H9 (cell line): ENCODE data around the gene KLHDC7B. TPM values are rescaled to one million over a fixed set of nuclear protein-coding genes. Genes with fewer than 3 reads are reported as not detected.
A peak's percentile ranks its signal among the peaks of the same experiment; 100 is the strongest.

ENCODE experiments used
- DNase-seq: peaks from one replicate; pipeline ENCODE4 v3.0.0-alpha.2; 2017
- H2AFZ ChIP-seq: one replicate; pipeline ENCODE4 v1.6.1; 2013; ENCODE audit warnings: mild to moderate bottlenecking, low read length, control low read depth, moderate library complexity
- H2AK5ac ChIP-seq: 2 replicates; pipeline ENCODE4 v1.6.1; 2013; ENCODE audit warnings: low read length, control low read depth, mixed read lengths; ENCODE audit not compliant: insufficient read length
- H2BK120ac ChIP-seq: one replicate; pipeline ENCODE4 v1.6.1; 2013; ENCODE audit warnings: low read depth, mild to moderate bottlenecking, low read length, control low read depth, inconsistent platforms; ENCODE audit not compliant: poor library complexity, severe bottlenecking
- H2BK12ac ChIP-seq: 2 replicates; pipeline ENCODE4 v1.6.1; 2013; ENCODE audit warnings: low read length, control low read depth, mixed read lengths, low read depth; ENCODE audit not compliant: insufficient read length
- H2BK15ac ChIP-seq: 2 replicates; pipeline ENCODE4 v1.6.1; 2013; ENCODE audit warnings: low read depth, low read length, control low read depth
- H2BK20ac ChIP-seq: one replicate; pipeline ENCODE4 v1.6.1; 2013; ENCODE audit warnings: low read depth, mild to moderate bottlenecking, low read length, control low read depth, inconsistent platforms; ENCODE audit not compliant: poor library complexity, severe bottlenecking
- H2BK5ac ChIP-seq: 2 replicates; pipeline ENCODE4 v1.6.1; 2013; ENCODE audit warnings: low read length, control low read depth, mixed read lengths; ENCODE audit not compliant: insufficient read length
- H3K14ac ChIP-seq: 2 replicates; pipeline ENCODE4 v1.6.1; 2013; ENCODE audit warnings: low read length, control low read depth; ENCODE audit not compliant: insufficient read depth
- H3K18ac ChIP-seq: 2 replicates; pipeline ENCODE4 v1.6.1; 2013; ENCODE audit warnings: low read depth, mild to moderate bottlenecking, mixed read lengths, low read length, control low read depth; ENCODE audit not compliant: insufficient read length
- H3K23ac ChIP-seq: 2 replicates; pipeline ENCODE4 v1.6.1; 2013; ENCODE audit warnings: low read length, control low read depth, mixed read lengths, low read depth; ENCODE audit not compliant: insufficient read length
- H3K23me2 ChIP-seq: 2 replicates; pipeline ENCODE4 v1.6.1; 2013; ENCODE audit warnings: low read depth, mild to moderate bottlenecking, mixed read lengths, low read length, control low read depth; ENCODE audit not compliant: insufficient read length, poor library complexity, severe bottlenecking
- H3K27ac ChIP-seq: 2 replicates; pipeline ENCODE4 v1.5.1; 2013; ENCODE audit warnings: low read length, control low read depth, mixed read lengths, low read depth; ENCODE audit not compliant: insufficient read length
- H3K27me3 ChIP-seq: 2 replicates; pipeline ENCODE4 v1.6.1; 2013; ENCODE audit warnings: low read length, control low read depth, inconsistent platforms; ENCODE audit not compliant: insufficient read depth
- H3K4ac ChIP-seq: 2 replicates; pipeline ENCODE4 v1.6.1; 2013; ENCODE audit warnings: low read depth, mild to moderate bottlenecking, control low read depth, inconsistent platforms, low read length, moderate library complexity
- H3K4me1 ChIP-seq: 2 replicates; pipeline ENCODE4 v1.6.1; 2013; ENCODE audit warnings: low read length, control low read depth, inconsistent platforms; ENCODE audit not compliant: insufficient read depth
- H3K4me2 ChIP-seq: 2 replicates; pipeline ENCODE4 v1.6.1; 2013; ENCODE audit warnings: low read length, control low read depth, mixed read lengths; ENCODE audit not compliant: insufficient read length, insufficient read depth
- H3K56ac ChIP-seq: 2 replicates; pipeline ENCODE4 v1.6.1; 2013; ENCODE audit warnings: low read depth, mild to moderate bottlenecking, mixed read lengths, low read length, control low read depth; ENCODE audit not compliant: insufficient read length
- H3K79me1 ChIP-seq: 2 replicates; pipeline ENCODE4 v1.6.1; 2013; ENCODE audit warnings: low read depth, mild to moderate bottlenecking, moderate library complexity, low read length, control low read depth, inconsistent platforms; ENCODE audit not compliant: insufficient read depth, poor library complexity, severe bottlenecking
- H3K79me2 ChIP-seq: 2 replicates; pipeline ENCODE4 v1.6.1; 2013; ENCODE audit warnings: low read length, control low read depth, inconsistent platforms; ENCODE audit not compliant: insufficient read depth
- H3K9ac ChIP-seq: 2 replicates; pipeline ENCODE4 v1.6.1; 2013; ENCODE audit warnings: low read length, control low read depth, mixed read lengths; ENCODE audit not compliant: insufficient read length; ENCODE audit errors: extremely low read depth
- H3K9me3 ChIP-seq: one replicate; pipeline ENCODE4 v1.6.1; 2013; ENCODE audit warnings: low read depth, low read length, inconsistent platforms; ENCODE audit not compliant: control insufficient read depth
- H3T11ph ChIP-seq: one replicate; pipeline ENCODE4 v1.6.1; 2013; ENCODE audit warnings: mild to moderate bottlenecking, low read length, control low read depth, inconsistent platforms
- H4K20me1 ChIP-seq: one replicate; pipeline ENCODE4 v1.6.1; 2013; ENCODE audit not compliant: control insufficient read depth, insufficient read length, insufficient read depth
- H4K5ac ChIP-seq: 2 replicates; pipeline ENCODE4 v1.6.1; 2013; ENCODE audit warnings: low read depth, mild to moderate bottlenecking, mixed read lengths, low read length, control low read depth; ENCODE audit not compliant: insufficient read length
- H4K8ac ChIP-seq: replicated peaks from 2 replicates; pipeline ENCODE4 v1.6.1; 2013; ENCODE audit warnings: low read length, control low read depth, mixed read lengths, low read depth; ENCODE audit not compliant: insufficient read length
- H4K91ac ChIP-seq: 2 replicates; pipeline ENCODE4 v1.6.1; 2013; ENCODE audit warnings: low read depth, mild to moderate bottlenecking, moderate library complexity, mixed read lengths, low read length, control low read depth; ENCODE audit not compliant: insufficient read length
- H3K27ac Mint-ChIP-seq, 3 experiments: 2 replicates in 2 of 3; 3 replicates in 1 of 3; pipeline ENCODE4 v1.8.0; 2020 to 2021; ENCODE audit warnings: mixed read lengths in 3 of 3, mild to moderate bottlenecking in 1 of 3, moderate library complexity in 1 of 3
- H3K27me3 Mint-ChIP-seq: 2 replicates; pipeline ENCODE4 v1.8.0; 2021; ENCODE audit warnings: low read depth, mild to moderate bottlenecking, moderate library complexity, mixed read lengths
- H3K36me3 Mint-ChIP-seq, 3 experiments: 2 replicates in 2 of 3; 3 replicates in 1 of 3; pipeline ENCODE4 v1.8.0; 2020 to 2021; ENCODE audit warnings: low read depth in 3 of 3, mixed read lengths in 3 of 3; ENCODE audit not compliant: insufficient read depth in 1 of 3
- H3K4me1 Mint-ChIP-seq, 2 experiments: 2 replicates each; pipeline ENCODE4 v1.8.0; 2020; ENCODE audit warnings: mixed read lengths in 2 of 2
- H3K4me3 Mint-ChIP-seq, 2 experiments: 2 replicates in 1 of 2; 3 replicates in 1 of 2; pipeline ENCODE4 v1.8.0; 2020 to 2021; ENCODE audit warnings: mild to moderate bottlenecking in 2 of 2, mixed read lengths in 2 of 2, moderate library complexity in 1 of 2
- H3K9me3 Mint-ChIP-seq, 2 experiments: 2 replicates in 1 of 2; 3 replicates in 1 of 2; pipeline ENCODE4 v1.8.0; 2020; ENCODE audit warnings: mild to moderate bottlenecking in 2 of 2, mixed read lengths in 2 of 2, moderate library complexity in 1 of 2
- WGBS: extraction: QIAGEN DNeasy Blood & Tissue Kit; methylation state at CpG from one replicate; pipeline ENCODE4 v1.1.7; 2013; ENCODE audit warnings: missing lambda C conversion rate, low lambda C conversion rate, mixed read lengths; ENCODE audit not compliant: insufficient read length; ENCODE audit errors: extremely low coverage; 5-methylcytosine and 5-hydroxymethylcytosine counted together
- total RNA-seq: library from RNA; stranded (reverse); gene quantifications from 2 replicates; pipeline ENCODE4 v1.2.1, GENCODE V29; 2021
- TF ChIP-seq, protein P1 (sequence below): fragments of 200-600 bp; sonication (generic); conservative IDR thresholded peaks from 3 replicates; pipeline ENCODE4 v1.8.0; 2021; ENCODE audit warnings: antibody characterized with exemption, mild to moderate bottlenecking

KLHDC7B gene
- total RNA-seq, 1 experiment from 2014 or later, result not detected

DNA sequence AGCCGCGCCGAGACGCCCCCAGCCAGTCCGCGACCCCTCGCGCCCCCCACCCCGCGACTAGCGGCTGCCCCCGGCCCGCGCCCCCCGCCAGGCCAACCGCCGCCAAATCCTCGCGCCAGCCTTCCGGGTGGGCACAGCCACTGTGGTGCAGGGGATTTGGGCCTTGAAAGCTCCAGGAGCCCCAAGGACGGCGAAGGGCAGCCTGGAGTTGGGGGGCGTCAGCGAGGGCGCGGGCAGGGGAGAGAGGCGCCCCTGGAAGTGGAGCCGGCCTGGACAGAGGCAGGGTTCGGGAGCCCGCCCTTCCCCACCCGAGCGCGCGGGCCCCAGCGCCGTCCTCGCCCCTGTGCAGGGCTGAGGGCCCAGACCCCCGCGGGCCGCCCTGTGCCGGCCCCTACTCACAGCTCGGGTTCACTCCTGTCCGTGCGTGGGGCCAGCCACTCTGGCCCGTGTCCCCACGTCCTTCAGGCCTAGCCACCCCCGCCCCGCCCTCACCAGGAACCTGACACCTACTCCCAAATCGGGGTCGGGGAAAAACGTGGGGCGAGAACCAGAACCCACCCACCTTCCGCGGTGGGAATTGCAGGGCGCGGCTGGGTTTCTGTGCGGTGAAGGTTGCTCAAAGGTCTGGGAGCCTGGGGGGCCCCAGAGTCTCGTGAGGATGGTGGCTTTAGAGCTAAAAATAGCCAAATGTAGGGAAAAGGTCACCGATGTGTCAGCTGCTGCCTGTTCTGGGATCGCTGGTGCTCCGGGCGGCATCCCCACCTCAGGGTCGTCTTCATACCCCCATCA is 32.5 kb downstream of the KLHDC7B start, which contains the start of gene CPT1B:
CPT1B (minus strand) TSS at position 441 of the 789 bp plus-strand sequence. CDS start 512 bp downstream, outside the sequence.
- no peak within 1 kb of the TSS for H2BK12ac ChIP-seq
- no peak within 1 kb of the TSS for H2BK15ac ChIP-seq
- Mint-ChIP-seq H3K27me3 (no peaks in the 10 kb centered on the region; the same call in 1 of the 2 replicates), H3K4me3 (no peak within 1 kb of the TSS), H3K27ac (peak within 1 kb of the TSS in 1 of 3 experiments; percentile 70; a peak in 3 of 7 replicates), H3K4me1 (0 out of 4 replicates have a peak, but pooled peaks cover 0 to 6% of the 10 kb centered on the region in 2 experiments), H3K9me3 (no peaks in the 10 kb centered on the region), H3K36me3 (peaks cover 4 to 52% (median 45%) of the 10 kb centered on the region in 3 experiments)
- H3K27me3 ChIP-seq, result no peaks in the 10 kb centered on the region
- H3K14ac ChIP-seq, result no peak within 1 kb of the TSS; the same call in 1 of the 2 replicates
- no peaks in the 10 kb centered on the region for H3K79me2 ChIP-seq
- no peak within 1 kb of the TSS for H4K5ac ChIP-seq
- H3K56ac ChIP-seq, result no peak within 1 kb of the TSS
- no peak within 1 kb of the TSS for H3K9ac ChIP-seq
- H3K27ac ChIP-seq, result no peak within 1 kb of the TSS
- H2AK5ac ChIP-seq, result no peak within 1 kb of the TSS
- peaks cover 2% of the 10 kb centered on the region; the same call in 1 of the 2 replicates for H3K4me1 ChIP-seq
- H3K4ac ChIP-seq, result no peak within 1 kb of the TSS
- no peaks in the 10 kb centered on the region for H4K20me1 ChIP-seq
- no peak within 1 kb of the TSS for H3K4me2 ChIP-seq
- no peak within 1 kb of the TSS for H2BK120ac ChIP-seq
- no peak within 1 kb of the TSS for H2AFZ ChIP-seq
- no peak within 1 kb of the TSS for H2BK5ac ChIP-seq
- no peak within 1 kb of the TSS for H2BK20ac ChIP-seq
- H3K79me1 ChIP-seq, result peaks cover 4% of the 10 kb centered on the region
- TF ChIP-seq, protein P1, sequence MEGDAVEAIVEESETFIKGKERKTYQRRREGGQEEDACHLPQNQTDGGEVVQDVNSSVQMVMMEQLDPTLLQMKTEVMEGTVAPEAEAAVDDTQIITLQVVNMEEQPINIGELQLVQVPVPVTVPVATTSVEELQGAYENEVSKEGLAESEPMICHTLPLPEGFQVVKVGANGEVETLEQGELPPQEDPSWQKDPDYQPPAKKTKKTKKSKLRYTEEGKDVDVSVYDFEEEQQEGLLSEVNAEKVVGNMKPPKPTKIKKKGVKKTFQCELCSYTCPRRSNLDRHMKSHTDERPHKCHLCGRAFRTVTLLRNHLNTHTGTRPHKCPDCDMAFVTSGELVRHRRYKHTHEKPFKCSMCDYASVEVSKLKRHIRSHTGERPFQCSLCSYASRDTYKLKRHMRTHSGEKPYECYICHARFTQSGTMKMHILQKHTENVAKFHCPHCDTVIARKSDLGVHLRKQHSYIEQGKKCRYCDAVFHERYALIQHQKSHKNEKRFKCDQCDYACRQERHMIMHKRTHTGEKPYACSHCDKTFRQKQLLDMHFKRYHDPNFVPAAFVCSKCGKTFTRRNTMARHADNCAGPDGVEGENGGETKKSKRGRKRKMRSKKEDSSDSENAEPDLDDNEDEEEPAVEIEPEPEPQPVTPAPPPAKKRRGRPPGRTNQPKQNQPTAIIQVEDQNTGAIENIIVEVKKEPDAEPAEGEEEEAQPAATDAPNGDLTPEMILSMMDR, result no peak
- H3T11ph ChIP-seq, result no peak within 1 kb of the TSS
- no CpG with 5 or more reads among the region's 63 CpGs for WGBS
- no peak for DNase-seq
- no peak within 1 kb of the TSS for H4K8ac ChIP-seq
- no peaks in the 10 kb centered on the region for H3K23me2 ChIP-seq
- no peaks in the 10 kb centered on the region for H3K9me3 ChIP-seq
- no peak within 1 kb of the TSS for H3K23ac ChIP-seq
- H3K18ac ChIP-seq, result no peak within 1 kb of the TSS
- no peak within 1 kb of the TSS for H4K91ac ChIP-seq
